Measurements from ENCODE around the gene ELP1.

Gene ELP1

DNA sequence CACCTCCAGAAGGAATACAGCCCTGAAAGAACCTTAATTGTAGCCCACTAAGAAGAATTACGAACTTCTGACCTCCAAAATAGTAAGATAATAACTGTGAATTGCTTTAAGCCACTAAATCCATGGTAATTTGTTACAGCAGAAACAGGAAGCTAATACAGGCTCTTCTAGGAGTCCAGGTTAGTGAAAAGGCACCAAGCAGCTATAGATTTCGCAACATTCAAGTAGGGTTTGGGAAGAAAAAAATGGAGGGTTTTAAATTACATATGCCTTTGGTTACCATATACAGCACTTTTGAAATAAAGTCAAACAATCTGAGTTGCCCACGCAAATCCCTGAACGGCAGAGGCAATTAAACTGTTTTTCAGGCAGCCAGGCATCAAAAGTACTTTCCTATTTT is 73.6 kb downstream of the ELP1 start:
- H3K27me3 ChIP-seq (ENCODE audit: control insufficient read depth in 1 of 2, insufficient read depth in 1 of 2, low read length in 2 of 2): peaks cover 0 to 3% of the 10 kb centered on the region in 2 experiments
- no peak overlapping the region for H3K4ac ChIP-seq (ENCODE audit: low read depth in 1 of 2, low read length in 2 of 2)
- no peak overlapping the region for H2BK120ac ChIP-seq (ENCODE audit: low read depth, low read length)
- H3K9me3 ChIP-seq (ENCODE audit: control insufficient read depth, low read length): no peaks in the 10 kb centered on the region
- no peak overlapping the region for H2AFZ ChIP-seq (ENCODE audit: low read depth, low read length)
- H3K14ac ChIP-seq (ENCODE audit: low read length in 2 of 2): no peak overlapping the region
- H4K8ac ChIP-seq (ENCODE audit: low read length): no peak overlapping the region
- no peak overlapping the region for H3K27ac ChIP-seq (ENCODE audit: low read length, poor library complexity, severe bottlenecking)
- no peak overlapping the region for H3K4me2 ChIP-seq (ENCODE audit: low read length, poor library complexity, severe bottlenecking)
- DNase-seq: no peak
- H3K4me3 ChIP-seq (ENCODE audit: insufficient read depth in 1 of 2, low read depth in 1 of 2, low read length in 2 of 2): no peak overlapping the region
- no peak overlapping the region for H2BK12ac ChIP-seq (ENCODE audit: low read length in 2 of 2)
- no peak overlapping the region for H3K23ac ChIP-seq (ENCODE audit: low read length in 2 of 2)
- H3K9ac ChIP-seq (ENCODE audit: low read length): no peak overlapping the region
- H3K36me3 ChIP-seq (ENCODE audit: control insufficient read depth in 1 of 2, insufficient read depth in 2 of 2, low read depth in 1 of 2, low read length in 2 of 2): peaks cover 0 to 12% of the 10 kb centered on the region in 2 experiments
- H2BK15ac ChIP-seq (ENCODE audit: low read depth, poor library complexity, severe bottlenecking): no peak overlapping the region
- peaks cover 4% of the 10 kb centered on the region for H3K4me1 ChIP-seq (ENCODE audit: control insufficient read depth, insufficient read depth, low read depth, low read length)
- 95% methylated on average over 3 of the region's 4 CpGs for WGBS
- no peak overlapping the region for H4K91ac ChIP-seq (ENCODE audit: low read length)
- H3K79me1 ChIP-seq (replicated peaks; ENCODE audit: low read length, poor library complexity, severe bottlenecking): no peaks in the 10 kb centered on the region
- no peak overlapping the region for H2BK5ac ChIP-seq (ENCODE audit: low read depth, low read length, poor library complexity, severe bottlenecking)
- no peak overlapping the region for H2AK5ac ChIP-seq (ENCODE audit: low read length, severe bottlenecking)
- no peak overlapping the region for H3K18ac ChIP-seq (ENCODE audit: low read depth in 1 of 2, low read length in 2 of 2)

DNA sequence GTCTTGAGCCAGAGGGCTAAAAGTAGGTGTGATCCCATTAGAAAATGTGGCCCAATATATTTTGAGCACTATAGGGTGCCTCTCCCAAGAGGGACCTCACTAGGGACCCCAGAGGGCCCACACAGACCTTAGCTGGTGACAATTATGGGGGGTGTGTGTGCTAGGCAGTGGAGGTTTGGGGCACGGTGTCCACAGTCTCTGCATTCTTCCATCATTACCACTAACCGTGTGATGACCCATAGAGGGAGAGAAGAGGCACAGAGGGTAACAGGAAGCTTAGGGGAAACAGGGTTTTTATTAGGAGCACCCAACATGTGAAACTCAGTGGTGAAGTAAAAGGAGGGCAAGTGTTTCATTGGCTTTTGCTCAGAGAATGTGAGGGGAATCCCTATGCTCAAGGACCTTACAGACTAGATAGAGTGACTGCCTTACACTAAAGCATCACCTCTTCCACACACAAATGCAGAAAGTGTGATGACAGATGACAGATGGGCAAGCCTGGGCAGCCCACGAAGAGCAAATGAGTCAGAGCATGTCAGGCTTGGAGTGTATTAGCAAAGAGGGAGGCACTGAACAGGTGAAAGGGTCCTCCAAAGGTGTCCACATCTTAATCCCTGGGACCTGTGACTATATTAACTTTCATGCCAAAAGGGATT is 74.3 kb downstream of the ELP1 start:
- Histone ChIP-seq H2AFZ (ENCODE audit: low read depth, low read length) (no peak overlapping the region), H2BK120ac (ENCODE audit: low read depth, low read length) (no peak overlapping the region), H3K79me1 (replicated peaks; ENCODE audit: low read length, poor library complexity, severe bottlenecking) (no peaks in the 10 kb centered on the region), H3K9ac (ENCODE audit: low read length) (no peak overlapping the region), H4K8ac (ENCODE audit: low read length) (no peak overlapping the region), H3K36me3 (ENCODE audit: control insufficient read depth in 1 of 2, insufficient read depth in 2 of 2, low read depth in 1 of 2, low read length in 2 of 2) (peaks cover 0 to 12% of the 10 kb centered on the region in 2 experiments), H3K23ac (ENCODE audit: low read length in 2 of 2) (no peak overlapping the region), H3K27me3 (ENCODE audit: control insufficient read depth in 1 of 2, insufficient read depth in 1 of 2, low read length in 2 of 2) (peaks cover 0 to 3% of the 10 kb centered on the region in 2 experiments), H2BK12ac (ENCODE audit: low read length in 2 of 2) (no peak overlapping the region), H2AK5ac (ENCODE audit: low read length, severe bottlenecking) (no peak overlapping the region), H3K4ac (ENCODE audit: low read depth in 1 of 2, low read length in 2 of 2) (no peak overlapping the region), H3K14ac (ENCODE audit: low read length in 2 of 2) (no peak overlapping the region), H2BK15ac (ENCODE audit: low read depth, poor library complexity, severe bottlenecking) (no peak overlapping the region), H2BK5ac (ENCODE audit: low read depth, low read length, poor library complexity, severe bottlenecking) (no peak overlapping the region), H3K18ac (ENCODE audit: low read depth in 1 of 2, low read length in 2 of 2) (no peak overlapping the region), H4K91ac (ENCODE audit: low read length) (no peak overlapping the region), H3K9me3 (ENCODE audit: control insufficient read depth, low read length) (no peaks in the 10 kb centered on the region), H3K27ac (ENCODE audit: low read length, poor library complexity, severe bottlenecking) (no peak overlapping the region), H3K4me2 (ENCODE audit: low read length, poor library complexity, severe bottlenecking) (no peak overlapping the region), H3K4me3 (ENCODE audit: insufficient read depth in 1 of 2, low read depth in 1 of 2, low read length in 2 of 2) (no peak overlapping the region), H3K4me1 (ENCODE audit: control insufficient read depth, insufficient read depth, low read depth, low read length) (peaks cover 4% of the 10 kb centered on the region)
- DNase-seq: no peak
- 50% methylated on average over 1 of the region's 3 CpGs for WGBS

DNA sequence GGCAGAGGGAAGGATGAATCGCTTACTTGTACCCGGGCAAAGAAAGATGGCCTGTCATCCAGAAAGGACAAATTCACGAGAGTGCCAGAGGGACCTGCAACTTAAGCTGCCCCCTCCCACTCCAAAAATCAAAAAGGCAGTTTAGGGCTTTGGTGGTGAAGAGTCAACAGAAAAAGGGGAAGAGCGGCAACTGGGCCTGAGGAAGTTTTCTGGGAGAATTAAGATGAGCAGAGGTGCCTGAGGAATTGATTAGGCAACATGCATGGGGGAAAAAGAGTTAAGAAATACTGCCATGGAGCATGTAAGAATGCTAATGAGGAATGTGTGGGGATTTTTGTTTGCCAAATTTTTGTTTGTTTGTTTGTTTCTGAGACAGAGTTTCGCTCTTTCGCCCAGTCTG is 76.4 kb downstream of the ELP1 start:
- H2BK15ac ChIP-seq (ENCODE audit: low read depth, poor library complexity, severe bottlenecking): no peak overlapping the region
- H3K4me1 ChIP-seq (ENCODE audit: control insufficient read depth, insufficient read depth, low read depth, low read length): peaks cover 4% of the 10 kb centered on the region
- H3K27ac ChIP-seq (ENCODE audit: low read length, poor library complexity, severe bottlenecking): no peak overlapping the region
- H2BK5ac ChIP-seq (ENCODE audit: low read depth, low read length, poor library complexity, severe bottlenecking): no peak overlapping the region
- H3K23ac ChIP-seq (ENCODE audit: low read length in 2 of 2): no peak overlapping the region
- DNase-seq: no peak
- no peak overlapping the region for H2BK120ac ChIP-seq (ENCODE audit: low read depth, low read length)
- no peak overlapping the region for H3K4me3 ChIP-seq (ENCODE audit: insufficient read depth in 1 of 2, low read depth in 1 of 2, low read length in 2 of 2)
- H3K14ac ChIP-seq (ENCODE audit: low read length in 2 of 2): no peak overlapping the region
- H3K79me1 ChIP-seq (replicated peaks; ENCODE audit: low read length, poor library complexity, severe bottlenecking): no peaks in the 10 kb centered on the region
- WGBS: 99% methylated on average over 6 of the region's 6 CpGs
- no peak overlapping the region for H3K9ac ChIP-seq (ENCODE audit: low read length)
- no peak overlapping the region for H3K18ac ChIP-seq (ENCODE audit: low read depth in 1 of 2, low read length in 2 of 2)
- H3K4me2 ChIP-seq (ENCODE audit: low read length, poor library complexity, severe bottlenecking): no peak overlapping the region
- no peak overlapping the region for H2BK12ac ChIP-seq (ENCODE audit: low read length in 2 of 2)
- H4K91ac ChIP-seq (ENCODE audit: low read length): no peak overlapping the region
- H2AFZ ChIP-seq (ENCODE audit: low read depth, low read length): no peak overlapping the region
- H3K4ac ChIP-seq (ENCODE audit: low read depth in 1 of 2, low read length in 2 of 2): no peak overlapping the region
- no peak overlapping the region for H2AK5ac ChIP-seq (ENCODE audit: low read length, severe bottlenecking)
- H4K8ac ChIP-seq (ENCODE audit: low read length): no peak overlapping the region
- peaks cover 0 to 5% of the 10 kb centered on the region in 2 experiments for H3K36me3 ChIP-seq (ENCODE audit: control insufficient read depth in 1 of 2, insufficient read depth in 2 of 2, low read depth in 1 of 2, low read length in 2 of 2)
- H3K27me3 ChIP-seq (ENCODE audit: control insufficient read depth in 1 of 2, insufficient read depth in 1 of 2, low read length in 2 of 2): peaks cover 0 to 12% of the 10 kb centered on the region in 2 experiments
- no peaks in the 10 kb centered on the region for H3K9me3 ChIP-seq (ENCODE audit: control insufficient read depth, low read length)

DNA sequence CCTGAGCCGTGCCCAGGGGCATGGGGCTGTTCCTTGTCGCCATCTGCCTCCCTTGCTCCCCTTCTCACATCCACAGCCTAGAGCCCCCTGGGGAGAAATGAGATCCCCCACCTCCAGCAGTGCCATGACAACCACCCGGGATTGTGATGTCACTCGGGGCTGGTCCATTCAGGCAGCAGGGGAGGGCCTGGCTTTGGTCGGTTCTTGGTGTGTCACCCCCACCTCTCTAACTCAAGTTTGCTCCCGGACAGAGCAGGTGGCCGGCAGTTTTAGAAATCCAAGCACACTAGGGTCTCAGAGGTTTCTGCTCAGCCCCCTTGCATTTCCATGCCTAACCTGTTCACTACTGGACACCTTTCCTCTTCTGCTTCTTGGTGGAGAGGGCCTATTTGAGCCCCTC is 78.0 kb downstream of the ELP1 start, which contains the start of gene ACTL7B:
Gene ACTL7B, minus strand, starts transcription at position 99 of the 400 bp plus-strand sequence. Its CDS starts 56 bp downstream, at position 43.
- Histone ChIP-seq H3K4me1 (ENCODE audit: control insufficient read depth, insufficient read depth, low read depth, low read length) (peaks cover 4% of the 10 kb centered on the region), H2AFZ (ENCODE audit: low read depth, low read length) (no peak within 1 kb of the TSS), H3K79me1 (replicated peaks; ENCODE audit: low read length, poor library complexity, severe bottlenecking) (no peaks in the 10 kb centered on the region), H2BK12ac (ENCODE audit: low read length in 2 of 2) (no peak within 1 kb of the TSS), H3K27ac (ENCODE audit: low read length, poor library complexity, severe bottlenecking) (no peak within 1 kb of the TSS), H3K27me3 (ENCODE audit: control insufficient read depth in 1 of 2, insufficient read depth in 1 of 2, low read length in 2 of 2) (peaks cover 3 to 27% of the 10 kb centered on the region in 2 experiments), H3K4me3 (ENCODE audit: insufficient read depth in 1 of 2, low read depth in 1 of 2, low read length in 2 of 2) (peak within 1 kb of the TSS in 1 of 2 experiments; percentile 11), H3K18ac (ENCODE audit: low read depth in 1 of 2, low read length in 2 of 2) (no peak within 1 kb of the TSS), H2AK5ac (ENCODE audit: low read length, severe bottlenecking) (no peak within 1 kb of the TSS), H3K4me2 (ENCODE audit: low read length, poor library complexity, severe bottlenecking) (no peak within 1 kb of the TSS), H3K36me3 (ENCODE audit: control insufficient read depth in 1 of 2, insufficient read depth in 2 of 2, low read depth in 1 of 2, low read length in 2 of 2) (no peaks in the 10 kb centered on the region), H4K8ac (ENCODE audit: low read length) (no peak within 1 kb of the TSS), H3K23ac (ENCODE audit: low read length in 2 of 2) (no peak within 1 kb of the TSS), H4K91ac (ENCODE audit: low read length) (no peak within 1 kb of the TSS), H3K4ac (ENCODE audit: low read depth in 1 of 2, low read length in 2 of 2) (no peak within 1 kb of the TSS), H3K9ac (ENCODE audit: low read length) (no peak within 1 kb of the TSS), H3K14ac (ENCODE audit: low read length in 2 of 2) (no peak within 1 kb of the TSS), H2BK120ac (ENCODE audit: low read depth, low read length) (no peak within 1 kb of the TSS), H2BK5ac (ENCODE audit: low read depth, low read length, poor library complexity, severe bottlenecking) (no peak within 1 kb of the TSS), H2BK15ac (ENCODE audit: low read depth, poor library complexity, severe bottlenecking) (no peak within 1 kb of the TSS), H3K9me3 (ENCODE audit: control insufficient read depth, low read length) (no peaks in the 10 kb centered on the region)
- no peak for DNase-seq
- WGBS: 87% methylated on average over 7 of the region's 7 CpGs
